ENCODE results near the gene SSNA1. TPM values are rescaled to one million over a fixed set of nuclear protein-coding genes. Genes with fewer than 3 reads are reported as not detected.

SSNA1 gene
- total RNA-seq, 2 donors from 2014 or later, result 67.1 to 72.0 TPM

DNA sequence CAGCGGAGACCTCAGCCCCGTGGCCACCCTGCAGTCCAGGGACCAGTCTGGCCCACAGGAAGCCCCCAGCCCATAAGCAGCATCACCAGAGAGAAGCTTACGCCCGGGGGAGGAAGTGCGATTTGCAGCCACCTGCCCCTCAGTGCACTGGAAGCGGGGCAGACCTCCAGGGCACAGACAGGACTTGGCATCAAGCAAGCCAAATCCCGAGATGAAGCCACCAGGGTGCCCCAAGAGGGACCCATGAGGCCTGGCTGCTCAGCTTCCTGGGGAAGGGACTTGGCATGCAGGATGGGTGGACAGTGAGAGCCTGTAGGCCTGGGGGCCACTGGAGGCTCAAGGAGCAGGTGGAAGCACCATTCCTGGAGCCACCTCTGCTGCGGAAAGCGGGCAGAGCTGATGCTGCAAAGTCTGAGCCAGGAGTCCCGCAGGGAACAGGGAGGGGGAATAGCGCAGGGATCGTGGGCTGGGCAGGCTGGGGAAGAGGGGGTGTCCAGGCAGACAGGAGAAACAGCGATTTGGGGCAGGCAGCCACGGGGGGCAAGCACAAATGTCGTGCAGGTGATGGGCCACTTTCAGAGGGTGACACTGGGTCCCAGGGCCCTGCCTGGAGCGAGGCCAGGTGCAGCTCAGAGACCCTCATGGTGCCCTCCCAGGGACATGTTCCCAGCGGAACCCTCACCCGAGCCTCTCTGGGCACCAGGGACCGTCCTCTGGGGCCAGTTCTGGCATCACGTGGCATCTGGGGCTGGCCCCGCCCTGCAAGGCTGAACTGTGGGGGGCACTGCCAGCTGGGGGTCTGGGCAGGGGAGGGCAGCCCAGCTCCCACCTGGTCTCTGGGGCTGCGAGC is 21.9 kb upstream of the SSNA1 start:
- H3K27me3 ChIP-seq, result peaks cover 40 to 70% of the 10 kb centered on the region in 2 donors
- no peak overlapping the region for H3K27ac ChIP-seq
- no peak overlapping the region for H3K4me3 ChIP-seq
- peaks cover 0 to 55% of the 10 kb centered on the region in 2 donors for H3K4me1 ChIP-seq
- no peak for DNase-seq (ENCODE audit: low spot score)
- no peaks in the 10 kb centered on the region for H3K36me3 ChIP-seq
- TF ChIP-seq, protein P1, sequence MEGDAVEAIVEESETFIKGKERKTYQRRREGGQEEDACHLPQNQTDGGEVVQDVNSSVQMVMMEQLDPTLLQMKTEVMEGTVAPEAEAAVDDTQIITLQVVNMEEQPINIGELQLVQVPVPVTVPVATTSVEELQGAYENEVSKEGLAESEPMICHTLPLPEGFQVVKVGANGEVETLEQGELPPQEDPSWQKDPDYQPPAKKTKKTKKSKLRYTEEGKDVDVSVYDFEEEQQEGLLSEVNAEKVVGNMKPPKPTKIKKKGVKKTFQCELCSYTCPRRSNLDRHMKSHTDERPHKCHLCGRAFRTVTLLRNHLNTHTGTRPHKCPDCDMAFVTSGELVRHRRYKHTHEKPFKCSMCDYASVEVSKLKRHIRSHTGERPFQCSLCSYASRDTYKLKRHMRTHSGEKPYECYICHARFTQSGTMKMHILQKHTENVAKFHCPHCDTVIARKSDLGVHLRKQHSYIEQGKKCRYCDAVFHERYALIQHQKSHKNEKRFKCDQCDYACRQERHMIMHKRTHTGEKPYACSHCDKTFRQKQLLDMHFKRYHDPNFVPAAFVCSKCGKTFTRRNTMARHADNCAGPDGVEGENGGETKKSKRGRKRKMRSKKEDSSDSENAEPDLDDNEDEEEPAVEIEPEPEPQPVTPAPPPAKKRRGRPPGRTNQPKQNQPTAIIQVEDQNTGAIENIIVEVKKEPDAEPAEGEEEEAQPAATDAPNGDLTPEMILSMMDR (IDR thresholded peaks at IDR 0.05), result no peak
- no peaks in the 10 kb centered on the region for H3K9me3 ChIP-seq

DNA sequence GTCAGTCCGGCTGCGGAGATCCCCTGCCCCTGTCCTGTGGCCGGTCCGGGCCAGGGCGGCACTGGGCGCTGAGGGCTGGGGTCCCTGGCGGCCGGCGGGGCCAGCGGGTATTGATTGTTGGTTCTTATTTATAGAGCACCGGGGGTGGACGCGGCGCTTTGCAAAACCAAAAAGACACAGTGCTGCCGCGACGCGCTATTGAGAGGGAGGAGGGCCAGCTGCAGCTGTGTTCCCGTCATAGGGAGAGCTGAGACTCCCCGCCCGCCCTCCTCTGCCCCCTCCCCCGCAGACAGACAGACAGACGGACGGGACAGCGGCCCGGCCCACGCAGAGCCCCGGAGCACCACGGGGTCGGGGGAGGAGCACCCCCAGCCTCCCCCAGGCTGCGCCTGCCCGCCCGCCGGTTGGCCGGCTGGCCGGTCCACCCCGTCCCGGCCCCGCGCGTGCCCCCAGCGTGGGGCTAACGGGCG is 21.2 kb upstream of the SSNA1 start:
- DNase-seq (ENCODE audit: low spot score), result no peak
- Histone ChIP-seq H3K27ac (no peak overlapping the region), H3K27me3 (peaks cover 40 to 63% of the 10 kb centered on the region in 2 donors), H3K9me3 (no peaks in the 10 kb centered on the region), H3K4me3 (no peak overlapping the region), H3K36me3 (no peaks in the 10 kb centered on the region), H3K4me1 (peaks cover 0 to 48% of the 10 kb centered on the region in 2 donors)
- TF ChIP-seq, protein P1 (IDR thresholded peaks at IDR 0.05), result no peak

DNA sequence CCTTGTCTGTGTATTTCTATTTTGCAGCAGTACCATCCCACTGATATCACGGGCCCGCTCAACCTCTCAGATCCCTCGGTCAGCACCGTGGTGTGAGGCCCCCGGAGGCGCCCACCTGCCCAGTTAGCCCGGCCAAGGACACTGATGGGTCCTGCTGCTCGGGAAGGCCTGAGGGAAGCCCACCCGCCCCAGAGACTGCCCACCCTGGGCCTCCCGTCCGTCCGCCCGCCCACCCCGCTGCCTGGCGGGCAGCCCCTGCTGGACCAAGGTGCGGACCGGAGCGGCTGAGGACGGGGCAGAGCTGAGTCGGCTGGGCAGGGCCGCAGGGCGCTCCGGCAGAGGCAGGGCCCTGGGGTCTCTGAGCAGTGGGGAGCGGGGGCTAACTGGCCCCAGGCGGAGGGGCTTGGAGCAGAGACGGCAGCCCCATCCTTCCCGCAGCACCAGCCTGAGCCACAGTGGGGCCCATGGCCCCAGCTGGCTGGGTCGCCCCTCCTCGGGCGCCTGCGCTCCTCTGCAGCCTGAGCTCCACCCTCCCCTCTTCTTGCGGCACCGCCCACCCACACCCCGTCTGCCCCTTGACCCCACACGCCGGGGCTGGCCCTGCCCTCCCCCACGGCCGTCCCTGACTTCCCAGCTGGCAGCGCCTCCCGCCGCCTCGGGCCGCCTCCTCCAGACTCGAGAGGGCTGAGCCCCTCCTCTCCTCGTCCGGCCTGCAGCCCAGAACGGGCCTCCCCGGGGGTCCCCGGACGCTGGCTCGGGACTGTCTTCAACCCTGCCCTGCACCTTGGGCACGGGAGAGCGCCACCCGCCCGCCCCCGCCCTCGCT is 20.5 kb upstream of the SSNA1 start:
- Histone ChIP-seq H3K36me3 (no peaks in the 10 kb centered on the region), H3K9me3 (no peaks in the 10 kb centered on the region), H3K27ac (no peak overlapping the region), H3K27me3 (peaks cover 40 to 57% of the 10 kb centered on the region in 2 donors), H3K4me3 (peak overlapping the region in 1 of 2 donors; percentile 48), H3K4me1 (peaks cover 0 to 42% of the 10 kb centered on the region in 2 donors)
- TF ChIP-seq, protein P1 (IDR thresholded peaks at IDR 0.05), result no peak
- DNase-seq (ENCODE audit: low spot score), result no peak

DNA sequence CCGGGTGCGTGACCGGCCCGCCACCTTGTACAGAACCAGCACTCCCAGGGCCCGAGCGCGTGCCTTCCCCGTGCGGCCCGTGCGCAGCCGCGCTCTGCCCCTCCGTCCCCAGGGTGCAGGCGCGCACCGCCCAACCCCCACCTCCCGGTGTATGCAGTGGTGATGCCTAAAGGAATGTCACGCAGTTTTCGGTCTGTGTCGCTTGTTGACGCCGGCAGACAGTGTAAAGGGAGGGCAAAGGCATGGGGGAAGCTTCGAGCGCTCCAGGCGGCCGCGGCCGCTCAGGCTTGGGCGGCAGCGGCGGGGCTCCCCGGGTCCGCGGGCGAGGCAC is 19.9 kb upstream of the SSNA1 start:
- no peak for DNase-seq (ENCODE audit: low spot score)
- peaks cover 34 to 51% of the 10 kb centered on the region in 2 donors for H3K27me3 ChIP-seq

More for the DNA sequence above, 19.9 kb upstream of the SSNA1 start:
- Histone ChIP-seq H3K9me3 (no peaks in the 10 kb centered on the region), H3K4me3 (peak overlapping the region; percentile 11 to 48), H3K4me1 (peaks cover 0 to 36% of the 10 kb centered on the region in 2 donors), H3K27ac (no peak overlapping the region), H3K36me3 (no peaks in the 10 kb centered on the region)
- TF ChIP-seq, protein P1 (IDR thresholded peaks at IDR 0.05), result no peak
